Middle frontal gyrus (tissue), 1 donor: ENCODE data around the gene TSPAN14.
"Not testable (repeated sequence)": the region's sequence is repeated elsewhere in the genome, so short reads cannot be mapped to it uniquely, and the experiment has no call there.

Experiments
- DNase-seq: peaks from one replicate; pipeline ENCODE4 v3.0.0-alpha.2; 2015; ENCODE audit warnings: low spot score; ENCODE audit errors: extremely low spot score

TSPAN14 gene

DNA sequence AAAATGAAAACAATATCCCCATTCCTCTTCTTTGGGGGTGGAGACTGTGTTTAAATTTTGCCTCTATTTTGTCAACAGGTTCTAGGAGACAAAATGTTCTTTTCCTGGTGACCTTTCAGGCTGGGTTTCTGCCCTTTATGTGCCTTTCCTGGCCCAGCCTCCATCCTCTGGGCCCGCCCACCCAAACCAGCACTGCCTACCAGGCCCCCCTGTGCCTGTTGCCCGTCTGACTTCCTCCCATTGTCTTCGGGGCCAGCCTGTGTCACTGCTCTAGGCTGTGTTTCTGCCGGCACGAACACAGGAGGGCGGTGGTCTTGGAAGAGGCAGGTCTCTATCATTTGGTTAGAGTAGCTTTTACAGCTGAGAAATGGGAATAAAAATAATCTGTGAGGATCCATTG, 13.9 kb downstream of the TSPAN14 start:
- DNase-seq = no peak

- no peak for DNase-seq
Measured at GRCh38 chr10:80468806-80469421, 14.8 kb downstream of the TSPAN14 start.

- DNase-seq = no peak
Measured at GRCh38 chr10:80470266-80470665, 16.2 kb downstream of the TSPAN14 start.

GRCh38 chr10:80471001-80471400, 16.9 kb downstream of the TSPAN14 start:
- no peak for DNase-seq

DNA sequence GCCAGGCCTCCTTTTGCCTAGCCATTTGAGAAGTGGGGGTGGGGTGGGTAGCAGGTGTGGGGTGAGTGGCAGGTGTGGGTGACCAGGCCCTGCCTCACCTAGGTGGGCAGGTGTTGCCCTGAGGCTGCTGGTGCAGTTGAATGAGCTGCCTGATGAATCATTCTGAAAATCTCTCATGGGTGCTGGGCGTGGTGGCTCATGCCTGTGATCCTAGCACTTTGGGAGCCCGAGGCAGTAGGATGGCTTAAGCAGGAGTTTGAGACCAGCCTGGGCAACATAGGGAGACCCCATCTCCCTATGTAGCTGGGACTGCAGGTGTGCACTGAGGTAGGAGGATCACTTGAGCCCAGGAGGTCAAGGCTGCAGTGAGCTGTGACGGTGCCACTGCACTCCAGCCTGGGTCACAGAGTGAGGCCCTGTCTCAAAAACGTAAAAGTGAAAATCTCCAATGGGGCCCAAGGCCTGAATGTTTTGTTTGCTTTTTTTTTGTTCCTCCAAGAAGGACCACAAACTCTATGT, 17.7 kb downstream of the TSPAN14 start:
- DNase-seq = no peak

DNA sequence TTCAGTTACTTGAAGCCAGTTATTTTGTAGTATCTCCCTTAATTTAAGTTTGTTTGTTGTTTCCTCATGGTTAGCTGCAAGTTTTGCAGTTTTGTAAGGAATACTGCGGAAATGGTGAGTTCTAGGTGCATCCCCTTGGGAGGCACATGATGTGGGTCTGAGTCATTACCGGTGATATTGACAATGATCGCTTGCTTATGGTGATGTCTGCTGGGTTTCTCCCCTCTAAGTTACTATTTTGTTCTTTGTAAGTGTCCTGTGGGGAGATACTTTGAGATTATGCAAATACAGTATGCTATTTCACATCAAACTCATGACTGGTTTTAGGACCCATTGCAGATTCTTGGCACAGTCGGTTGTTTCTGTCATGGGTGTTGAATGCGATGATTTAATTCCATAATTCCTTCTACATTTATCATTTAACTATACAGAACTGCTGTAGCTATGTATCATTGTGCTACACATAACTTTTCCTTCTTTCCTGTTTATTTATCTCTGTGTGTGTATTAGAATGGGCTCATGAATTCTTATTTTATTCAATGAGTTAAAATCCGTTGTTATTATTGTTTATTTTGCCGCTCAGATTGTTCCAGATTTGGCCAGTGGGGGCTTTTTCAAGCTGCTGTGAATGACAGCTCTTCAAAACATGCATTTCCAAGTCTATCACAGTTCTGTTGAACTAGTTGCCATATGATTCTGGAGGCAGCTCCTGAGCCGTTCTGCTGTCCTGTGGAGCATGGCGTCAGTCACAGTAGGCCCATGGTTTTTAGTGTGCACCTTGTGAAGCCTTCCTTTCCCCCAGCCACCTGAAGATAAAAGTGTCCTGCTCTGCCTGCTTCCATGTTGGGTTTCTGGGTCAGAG, 18.4 kb downstream of the TSPAN14 start:
- DNase-seq = no peak

- no peak for DNase-seq
Measured at GRCh38 chr10:80473096-80473657, 19.1 kb downstream of the TSPAN14 start.

GRCh38 chr10:80473692-80474596, 19.8 kb downstream of the TSPAN14 start:
- DNase-seq = no peak

- DNase-seq = no peak
Measured at GRCh38 chr10:80474597-80474910, 20.4 kb downstream of the TSPAN14 start.

DNA sequence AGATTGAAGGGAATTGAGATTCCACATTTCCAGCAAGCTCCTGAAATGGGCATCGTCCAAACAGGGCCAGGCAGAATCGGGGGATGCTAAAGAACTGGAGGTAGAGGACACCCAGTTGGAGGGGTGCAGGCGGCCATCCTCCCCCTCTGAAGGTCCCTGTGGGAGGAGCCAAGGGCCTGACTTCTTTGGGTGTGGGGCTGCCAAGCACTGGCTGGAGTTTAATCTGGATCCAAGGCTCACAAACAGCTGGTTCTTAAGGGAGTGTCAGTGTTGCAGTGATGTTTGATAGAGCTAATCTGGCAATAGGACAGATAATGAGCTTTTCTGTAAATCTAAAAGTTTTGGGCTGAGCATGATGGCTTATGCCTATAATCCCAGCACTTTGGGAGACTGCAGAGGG, 20.8 kb downstream of the TSPAN14 start:
- DNase-seq = no peak

DNA sequence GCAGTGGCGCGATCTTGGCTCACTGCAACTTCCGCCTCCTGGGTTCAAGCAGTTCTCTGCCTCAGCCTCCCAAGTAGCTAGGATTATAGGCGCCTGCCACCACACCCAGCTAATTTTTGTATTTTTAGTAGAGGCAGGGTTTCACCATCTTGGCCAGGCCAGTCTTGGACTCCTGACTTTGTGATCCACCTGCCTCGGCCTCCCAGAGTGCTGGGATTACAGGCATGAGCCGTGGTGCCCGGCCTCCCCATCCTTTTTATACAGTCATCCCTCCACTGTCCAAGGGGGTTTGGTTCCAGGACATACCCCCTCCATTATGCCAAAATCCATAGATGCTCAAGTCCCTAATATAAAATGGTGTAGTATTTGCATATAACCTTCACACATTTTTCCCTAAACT, 21.5 kb downstream of the TSPAN14 start:
- DNase-seq = not testable (repeated sequence)

DNA sequence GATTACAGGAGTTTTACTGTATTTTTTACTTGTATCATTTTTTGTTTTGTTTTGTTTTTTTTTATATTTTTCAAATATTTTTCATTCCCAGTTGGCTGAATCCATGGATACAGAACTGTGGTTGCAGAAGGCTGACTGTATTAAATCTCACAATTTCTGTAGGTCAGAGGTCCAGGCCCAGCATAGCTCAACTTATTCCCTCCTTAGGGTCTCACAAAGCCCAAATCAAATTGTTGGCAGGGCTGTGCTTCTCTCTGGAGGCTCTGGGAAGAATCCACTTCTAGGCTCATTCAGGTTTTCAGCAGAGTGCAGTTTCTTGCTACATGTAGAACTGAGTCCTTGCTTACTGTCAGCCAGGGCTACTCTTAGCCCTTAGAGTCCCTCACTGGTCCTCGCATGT, 22.6 kb downstream of the TSPAN14 start:
- DNase-seq = no peak

DNA sequence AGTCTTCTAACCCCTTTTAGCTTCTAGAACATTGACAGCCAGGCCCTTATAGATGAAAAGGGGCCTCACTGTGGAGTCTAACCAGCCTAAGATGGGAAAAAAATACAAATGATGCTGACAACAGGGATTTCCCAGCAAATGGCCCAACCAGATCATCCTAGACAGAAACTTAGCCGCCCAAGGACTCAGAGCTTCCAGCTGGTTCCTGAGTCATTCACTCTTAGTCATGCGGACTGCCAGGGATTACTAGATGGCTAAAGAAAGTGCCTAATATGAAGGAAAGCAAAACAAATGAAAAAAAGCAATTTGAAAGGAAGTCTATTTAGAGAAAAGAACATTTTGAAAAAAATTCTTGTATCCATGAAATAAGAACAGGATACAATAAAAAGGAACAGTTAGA, 23.7 kb downstream of the TSPAN14 start:
- no peak for DNase-seq

DNA sequence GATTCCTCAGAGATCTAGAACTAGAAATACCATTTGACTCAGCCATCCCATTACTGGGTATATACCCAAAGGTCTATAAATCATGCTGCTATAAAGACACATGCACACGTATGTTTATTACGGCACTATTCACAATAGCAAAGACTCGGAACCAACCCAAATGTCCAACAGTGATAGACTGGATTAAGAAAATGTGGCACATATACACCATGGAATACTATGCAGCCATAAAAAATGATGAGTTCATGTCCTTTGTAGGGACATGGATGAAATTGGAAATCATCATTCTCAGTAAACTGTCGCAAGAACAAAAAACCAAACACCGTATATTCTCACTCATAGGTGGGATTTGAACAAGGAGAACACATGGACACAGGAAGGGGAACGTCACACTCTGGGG, 26.3 kb downstream of the TSPAN14 start:
- DNase-seq = not testable (repeated sequence)

DNA sequence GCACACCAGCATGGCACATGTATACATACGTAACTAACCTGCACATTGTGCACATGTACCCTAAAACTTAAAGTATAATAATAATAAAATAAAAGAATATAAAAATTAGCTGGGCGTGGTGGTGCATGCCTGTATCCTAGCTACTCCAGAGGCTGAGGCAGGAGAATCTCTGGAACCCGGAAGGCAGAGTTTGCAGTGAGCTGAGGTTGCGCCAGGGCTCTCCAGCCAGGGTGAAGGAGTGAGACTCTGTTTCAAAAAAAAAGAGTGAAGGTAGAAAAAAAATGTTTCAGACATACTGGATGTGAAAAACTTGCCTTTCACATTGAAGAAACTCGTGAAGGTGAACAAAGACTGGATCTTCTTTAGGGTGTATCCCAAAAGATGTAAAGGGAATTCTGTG, 26.7 kb downstream of the TSPAN14 start:
- no peak for DNase-seq

GRCh38 chr10:80484243-80484642, 30.1 kb downstream of the TSPAN14 start:
- DNase-seq = no peak

GRCh38 chr10:80484676-80485075, 30.6 kb downstream of the TSPAN14 start:
- no peak for DNase-seq

DNA sequence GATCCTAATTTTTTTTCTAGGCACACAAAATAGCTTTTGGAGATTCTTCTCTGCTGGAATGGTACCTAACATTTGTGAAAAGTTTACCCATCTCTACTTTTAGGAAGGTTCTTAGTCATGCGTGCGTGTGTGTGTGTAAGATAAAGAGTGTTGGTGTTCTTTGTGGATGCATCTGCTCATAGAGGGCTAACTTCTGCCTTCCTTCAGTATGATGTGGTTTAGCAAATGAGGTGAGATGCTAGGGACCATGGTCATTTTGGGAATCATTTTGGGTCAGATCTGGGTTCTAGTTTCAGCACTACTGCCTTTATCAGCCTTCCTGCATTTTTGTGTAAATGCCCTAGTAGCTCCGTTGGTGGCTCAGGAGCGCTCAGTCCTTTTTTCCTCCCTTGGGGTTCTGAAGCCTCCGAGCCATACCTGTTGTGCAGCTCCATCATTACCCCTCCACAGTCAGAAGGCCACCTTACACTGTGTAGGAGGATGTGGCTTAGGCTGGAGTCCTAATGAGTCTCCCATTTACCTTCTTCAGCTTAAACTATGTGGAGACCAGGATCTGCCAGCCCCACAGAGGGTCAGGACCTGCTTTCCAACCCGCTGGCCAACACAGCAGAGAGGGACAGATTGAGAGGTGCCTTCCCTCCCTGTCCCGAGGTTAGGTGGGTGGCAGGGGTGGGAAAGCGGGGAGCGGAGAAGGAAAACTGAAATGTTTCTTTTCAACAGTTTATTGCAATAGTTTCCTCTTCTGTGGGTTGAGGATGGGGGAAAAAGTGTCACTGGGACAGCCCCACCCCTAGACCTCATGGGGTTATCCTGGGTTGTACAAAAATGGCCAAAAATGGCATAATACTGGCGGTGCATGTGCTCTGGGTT, 31.2 kb downstream of the TSPAN14 start:
- DNase-seq = no peak

GRCh38 chr10:80485946-80486764, 32.0 kb downstream of the TSPAN14 start:
- DNase-seq = no peak
